ENCODE results near the gene SUSD1. TPM values are rescaled to one million over a fixed set of nuclear protein-coding genes. Genes with fewer than 3 reads are reported as not detected.
"Not testable (repeated sequence)": the region's sequence is repeated elsewhere in the genome, so short reads cannot be mapped to it uniquely, and the experiment has no call there.

Gene SUSD1
- total RNA-seq, 1 donor, result 14.5 TPM

GRCh38 chr9:112132356-112132755 lies 42.7 kb downstream of the SUSD1 start:
- H3K27ac ChIP-seq (ENCODE audit: low read depth, low read length), result no peak overlapping the region
- H3K4me2 ChIP-seq (ENCODE audit: insufficient read depth, low read length), result no peak overlapping the region
- H4K20me1 ChIP-seq (ENCODE audit: insufficient read depth, low read length), result no peaks in the 10 kb centered on the region
- H3K36me3 ChIP-seq (ENCODE audit: insufficient read depth, low read length), result no peaks in the 10 kb centered on the region
- no peak overlapping the region for H2AFZ ChIP-seq (ENCODE audit: low read length)
- H3K4me1 ChIP-seq (ENCODE audit: insufficient read depth, low read length), result no peaks in the 10 kb centered on the region
- DNase-seq (ENCODE audit: insufficient read length, low spot score, missing footprints), result no peak
- no peak overlapping the region for H3K4me3 ChIP-seq (ENCODE audit: insufficient read depth, low read length)
- H3K79me2 ChIP-seq (ENCODE audit: insufficient read depth, low read length), result no peaks in the 10 kb centered on the region
- no peak for TF ChIP-seq CTCF (IDR thresholded peaks at IDR 0.05; ENCODE audit: extremely low read depth, low read depth, low read length)
- H3K9me3 ChIP-seq (ENCODE audit: low read depth, low read length), result peaks cover 2% of the 10 kb centered on the region
- no peaks in the 10 kb centered on the region for H3K27me3 ChIP-seq (ENCODE audit: insufficient read depth, low read length)

- Histone ChIP-seq H4K20me1 (ENCODE audit: insufficient read depth, low read length) (no peaks in the 10 kb centered on the region), H3K4me1 (ENCODE audit: insufficient read depth, low read length) (no peaks in the 10 kb centered on the region), H3K36me3 (ENCODE audit: insufficient read depth, low read length) (no peaks in the 10 kb centered on the region), H3K79me2 (ENCODE audit: insufficient read depth, low read length) (no peaks in the 10 kb centered on the region), H3K9me3 (ENCODE audit: low read depth, low read length) (peaks cover 2% of the 10 kb centered on the region), H3K27me3 (ENCODE audit: insufficient read depth, low read length) (no peaks in the 10 kb centered on the region), H2AFZ (ENCODE audit: low read length) (no peak overlapping the region), H3K27ac (ENCODE audit: low read depth, low read length) (no peak overlapping the region), H3K4me3 (ENCODE audit: insufficient read depth, low read length) (no peak overlapping the region), H3K4me2 (ENCODE audit: insufficient read depth, low read length) (no peak overlapping the region)
- no peak for DNase-seq (ENCODE audit: insufficient read length, low spot score, missing footprints)
- no peak for TF ChIP-seq CTCF (IDR thresholded peaks at IDR 0.05; ENCODE audit: extremely low read depth, low read depth, low read length)
Measured at GRCh38 chr9:112130997-112131396, 44.1 kb downstream of the SUSD1 start.

GRCh38 chr9:112130347-112130746 lies 44.8 kb downstream of the SUSD1 start:
- peaks cover 2% of the 10 kb centered on the region for H3K9me3 ChIP-seq (ENCODE audit: low read depth, low read length)

GRCh38 chr9:112129246-112129645 lies 45.9 kb downstream of the SUSD1 start:
- Histone ChIP-seq H3K36me3 (ENCODE audit: insufficient read depth, low read length) (no peaks in the 10 kb centered on the region), H3K4me2 (ENCODE audit: insufficient read depth, low read length) (no peak overlapping the region), H4K20me1 (ENCODE audit: insufficient read depth, low read length) (no peaks in the 10 kb centered on the region), H3K4me3 (ENCODE audit: insufficient read depth, low read length) (no peak overlapping the region), H2AFZ (ENCODE audit: low read length) (no peak overlapping the region), H3K79me2 (ENCODE audit: insufficient read depth, low read length) (no peaks in the 10 kb centered on the region), H3K27ac (ENCODE audit: low read depth, low read length) (no peak overlapping the region), H3K27me3 (ENCODE audit: insufficient read depth, low read length) (no peaks in the 10 kb centered on the region), H3K4me1 (ENCODE audit: insufficient read depth, low read length) (no peaks in the 10 kb centered on the region), H3K9me3 (ENCODE audit: low read depth, low read length) (peaks cover 2% of the 10 kb centered on the region)
- DNase-seq (ENCODE audit: insufficient read length, low spot score, missing footprints), result no peak
- TF ChIP-seq CTCF (IDR thresholded peaks at IDR 0.05; ENCODE audit: extremely low read depth, low read depth, low read length), result no peak

More at GRCh38 chr9:112130347-112130746, 44.8 kb downstream of the SUSD1 start:
- H3K27me3 ChIP-seq (ENCODE audit: insufficient read depth, low read length), result no peaks in the 10 kb centered on the region
- no peak for TF ChIP-seq CTCF (IDR thresholded peaks at IDR 0.05; ENCODE audit: extremely low read depth, low read depth, low read length)
- H3K4me3 ChIP-seq (ENCODE audit: insufficient read depth, low read length), result no peak overlapping the region
- H3K4me1 ChIP-seq (ENCODE audit: insufficient read depth, low read length), result no peaks in the 10 kb centered on the region
- H3K4me2 ChIP-seq (ENCODE audit: insufficient read depth, low read length), result no peak overlapping the region
- no peak for DNase-seq (ENCODE audit: insufficient read length, low spot score, missing footprints)
- no peaks in the 10 kb centered on the region for H3K36me3 ChIP-seq (ENCODE audit: insufficient read depth, low read length)
- H2AFZ ChIP-seq (ENCODE audit: low read length), result no peak overlapping the region
- H3K27ac ChIP-seq (ENCODE audit: low read depth, low read length), result no peak overlapping the region
- no peaks in the 10 kb centered on the region for H3K79me2 ChIP-seq (ENCODE audit: insufficient read depth, low read length)
- H4K20me1 ChIP-seq (ENCODE audit: insufficient read depth, low read length), result no peaks in the 10 kb centered on the region

- not testable (repeated sequence) for H3K4me2 ChIP-seq (ENCODE audit: insufficient read depth, low read length); H3K4me3 ChIP-seq (ENCODE audit: insufficient read depth, low read length); H3K27ac ChIP-seq (ENCODE audit: low read depth, low read length); H2AFZ ChIP-seq (ENCODE audit: low read length); DNase-seq (ENCODE audit: insufficient read length, low spot score, missing footprints); H3K4me1 ChIP-seq (ENCODE audit: insufficient read depth, low read length); H3K9me3 ChIP-seq (ENCODE audit: low read depth, low read length); H3K27me3 ChIP-seq (ENCODE audit: insufficient read depth, low read length); H4K20me1 ChIP-seq (ENCODE audit: insufficient read depth, low read length); H3K36me3 ChIP-seq (ENCODE audit: insufficient read depth, low read length); H3K79me2 ChIP-seq (ENCODE audit: insufficient read depth, low read length)
Measured at GRCh38 chr9:112128399-112128798, 46.7 kb downstream of the SUSD1 start.

All from osteoblast (primary cell).